H1 (cell line): Measurements from ENCODE around the gene BIRC5. TPM values are rescaled to one million over a fixed set of nuclear protein-coding genes. Genes with fewer than 3 reads are reported as not detected.

Experiments used
- CTCF ChIA-PET: fragments of 300-600 bp; sonication (Branson Sonifier 250); formaldehyde crosslinking; loops from one replicate; lab custom pipeline; 2021; ENCODE audit not compliant: partially characterized antibody; lab: Charles Lee
- POLR2A ChIA-PET: fragments of 300-600 bp; sonication (Branson Sonifier 250); formaldehyde crosslinking; loops from one replicate; lab custom pipeline; 2021; ENCODE audit warnings: inconsistent platforms; ENCODE audit not compliant: partially characterized antibody; lab: Charles Lee
- DNase-seq, 2 experiments: peaks; one replicate each; pipeline versions ENCODE4 v3.0.0 to v3.0.0-alpha.2; 2010 to 2022; ENCODE audit warnings: low spot score in 2 of 2, low read depth in 1 of 2, mixed read lengths in 1 of 2
- FAIRE-seq: peaks from 2 replicates; lab custom pipeline; 2011; peaks lifted over from hg19 to GRCh38; lab: Jason Lieb, UNC
- H2AFZ ChIP-seq: 2 replicates; pipeline ENCODE4 v1.8.1; 2012; ENCODE audit warnings: low read length, inconsistent platforms
- H2AK5ac ChIP-seq: 2 replicates; pipeline ENCODE4 v1.6.1; 2013; ENCODE audit warnings: low read depth, low read length
- H2BK120ac ChIP-seq: replicated peaks from 2 replicates; pipeline ENCODE3; 2013; ENCODE audit warnings: low read depth, low read length, inconsistent platforms
- H2BK12ac ChIP-seq: 2 replicates; pipeline ENCODE4 v1.6.1; 2013; ENCODE audit warnings: low read depth, low read length
- H2BK15ac ChIP-seq: 2 replicates; pipeline ENCODE4 v1.6.1; 2013; ENCODE audit warnings: low read length
- H2BK20ac ChIP-seq: 2 replicates; pipeline ENCODE4 v1.6.1; 2013; ENCODE audit warnings: low read length
- H2BK5ac ChIP-seq: 2 replicates; pipeline ENCODE4 v1.6.1; 2013; ENCODE audit warnings: low read depth, low read length
- H3K14ac ChIP-seq: 2 replicates; pipeline ENCODE4 v1.6.1; 2013; ENCODE audit warnings: inconsistent platforms; ENCODE audit not compliant: insufficient read length
- H3K18ac ChIP-seq: 2 replicates; pipeline ENCODE4 v1.6.1; 2013; ENCODE audit warnings: low read length; ENCODE audit errors: extremely low read depth
- H3K23ac ChIP-seq: 2 replicates; pipeline ENCODE4 v1.6.1; 2013; ENCODE audit warnings: inconsistent platforms; ENCODE audit not compliant: insufficient read length
- H3K23me2 ChIP-seq: 2 replicates; pipeline ENCODE4 v1.6.1; 2013; ENCODE audit warnings: low read depth, low read length
- H3K27ac ChIP-seq: 2 replicates; pipeline ENCODE4 v1.6.1; 2011; ENCODE audit warnings: low read depth, low read length, inconsistent platforms
- H3K27me3 ChIP-seq, 4 experiments: replicated peaks in 1 of 4; 1 replicate in 1 of 4; 2 replicates in 3 of 4; pipeline versions ENCODE4 v1.6.1 to v1.8.1; 2011 to 2013; ENCODE audit warnings: low read length in 3 of 4, mild to moderate bottlenecking in 3 of 4, inconsistent platforms in 2 of 4, mixed read lengths in 2 of 4, moderate library complexity in 1 of 4; ENCODE audit not compliant: control insufficient read depth in 3 of 4, insufficient read depth in 3 of 4; ENCODE audit errors: extremely low read depth in 1 of 4
- H3K36me3 ChIP-seq, 4 experiments: 2 replicates each; pipeline versions ENCODE4 v1.6.1 to v1.8.1; 2011 to 2013; ENCODE audit warnings: mild to moderate bottlenecking in 4 of 4, low read length in 3 of 4, moderate library complexity in 2 of 4, control low read depth in 1 of 4, inconsistent platforms in 1 of 4; ENCODE audit not compliant: insufficient read depth in 4 of 4, control insufficient read depth in 2 of 4
- H3K4ac ChIP-seq: replicated peaks from 2 replicates; pipeline ENCODE3; 2013; ENCODE audit warnings: low read length, low read depth, mixed read lengths, inconsistent platforms; ENCODE audit not compliant: insufficient read length
- H3K4me1 ChIP-seq, 4 experiments: replicated peaks in 1 of 4; 1 replicate in 1 of 4; 2 replicates in 3 of 4; pipeline versions ENCODE4 v1.6.1 to v1.8.1; 2011 to 2013; ENCODE audit warnings: low read length in 3 of 4, inconsistent platforms in 2 of 4, mixed read lengths in 1 of 4; ENCODE audit not compliant: insufficient read depth in 4 of 4, control insufficient read depth in 3 of 4
- H3K4me2 ChIP-seq, 2 experiments: 2 replicates each; pipeline versions ENCODE4 v1.6.1 to v1.8.1; 2011 to 2013; ENCODE audit warnings: low read depth in 2 of 2, low read length in 2 of 2, control low read depth in 1 of 2, inconsistent platforms in 1 of 2, mild to moderate bottlenecking in 1 of 2; ENCODE audit not compliant: insufficient read depth in 1 of 2
- H3K4me3 ChIP-seq, 4 experiments: fragments of 200-600, 300-600 bp in 1 of 4; sonication (generic), shearing (Covaris generic), sonication (Bioruptor Twin) in 1 of 4; 2 replicates each; pipeline versions ENCODE4 v1.5.1 to v1.8.1; 2011 to 2016; ENCODE audit warnings: low read length in 4 of 4, low read depth in 3 of 4, control low read depth in 2 of 4, inconsistent platforms in 2 of 4, mild to moderate bottlenecking in 2 of 4, mixed read lengths in 1 of 4, moderate library complexity in 1 of 4; ENCODE audit not compliant: insufficient read depth in 2 of 4; ENCODE audit errors: extremely low read depth in 1 of 4
- H3K56ac ChIP-seq: replicated peaks from 2 replicates; pipeline ENCODE3; 2013; ENCODE audit warnings: low read depth, mild to moderate bottlenecking, mixed read lengths, low read length, inconsistent platforms; ENCODE audit not compliant: insufficient read length
- H3K79me1 ChIP-seq: 2 replicates; pipeline ENCODE4 v1.6.1; 2013; ENCODE audit warnings: low read depth, low read length, control low read depth
- H3K79me2 ChIP-seq, 2 experiments: 2 replicates each; pipeline versions ENCODE4 v1.6.1 to v1.8.1; 2012 to 2013; ENCODE audit warnings: low read length in 2 of 2, mild to moderate bottlenecking in 2 of 2, inconsistent platforms in 1 of 2; ENCODE audit not compliant: insufficient read depth in 2 of 2, control insufficient read depth in 1 of 2
- H3K9ac ChIP-seq, 4 experiments: replicated peaks in 1 of 4; 1 replicate in 1 of 4; 2 replicates in 3 of 4; pipeline versions ENCODE4 v1.6.1 to v1.8.1; 2011 to 2013; ENCODE audit warnings: low read depth in 3 of 4, low read length in 3 of 4, control low read depth in 2 of 4, mild to moderate bottlenecking in 2 of 4, moderate library complexity in 2 of 4, inconsistent platforms in 1 of 4; ENCODE audit errors: extremely low read depth in 1 of 4
- H3K9me3 ChIP-seq, 2 experiments: 2 replicates each; pipeline versions ENCODE4 v1.6.1 to v1.8.1; 2012 to 2013; ENCODE audit warnings: mild to moderate bottlenecking in 2 of 2, moderate library complexity in 2 of 2, control low read depth in 1 of 2, inconsistent platforms in 1 of 2, low read depth in 1 of 2, low read length in 1 of 2, mixed read lengths in 1 of 2; ENCODE audit not compliant: insufficient read depth in 2 of 2
- H4K20me1 ChIP-seq, 2 experiments: replicated peaks in 1 of 2; 2 replicates each; pipeline versions ENCODE3 to v1.8.1; 2011 to 2013; ENCODE audit warnings: inconsistent platforms in 2 of 2, low read length in 2 of 2, mild to moderate bottlenecking in 1 of 2; ENCODE audit not compliant: insufficient read depth in 2 of 2, control insufficient read depth in 1 of 2
- H4K5ac ChIP-seq: 2 replicates; pipeline ENCODE4 v1.6.1; 2013; ENCODE audit warnings: low read length, low read depth, mixed read lengths, inconsistent platforms; ENCODE audit not compliant: insufficient read length
- H4K8ac ChIP-seq: 2 replicates; pipeline ENCODE4 v1.8.0; 2013; ENCODE audit warnings: mild to moderate bottlenecking, moderate library complexity, low read length, inconsistent platforms; ENCODE audit not compliant: insufficient read depth; ENCODE audit errors: extremely low read depth
- H4K91ac ChIP-seq: replicated peaks from 2 replicates; pipeline ENCODE3; 2013; ENCODE audit warnings: low read length, mixed read lengths, inconsistent platforms; ENCODE audit not compliant: insufficient read length
- CTBP2 ChIP-seq: IDR thresholded peaks from 2 replicates; pipeline ENCODE4 v1.7.0; 2011; ENCODE audit warnings: borderline replicate concordance, mild to moderate bottlenecking, moderate library complexity, mixed read lengths, low read length; ENCODE audit not compliant: insufficient read depth, insufficient read length
- CTCF ChIP-seq, 3 experiments: IDR thresholded peaks; 1 replicate in 2 of 3; 2 replicates in 1 of 3; pipeline versions ENCODE4 v1.5.1 to v1.6.1; 2011; ENCODE audit warnings: low read length in 3 of 3, mild to moderate bottlenecking in 3 of 3, inconsistent platforms in 2 of 3, low read depth in 1 of 3, moderate library complexity in 1 of 3; ENCODE audit not compliant: insufficient read depth in 1 of 3; ENCODE audit errors: control extremely low read depth in 1 of 3
- SP2 ChIP-seq: IDR thresholded peaks from 2 replicates; pipeline ENCODE4 v1.6.1; 2012; ENCODE audit warnings: mild to moderate bottlenecking, low read length, inconsistent platforms
- YY1 ChIP-seq: IDR thresholded peaks from 2 replicates; pipeline ENCODE4 v1.6.1; 2011; ENCODE audit warnings: low read depth, mild to moderate bottlenecking, low read length
- WGBS, 2 experiments: shearing (Covaris generic) in 1 of 2; methylation state at CpG; one replicate each; pipeline versions ENCODE4 v1.1.6 to v1.1.7; 2013 to 2015; ENCODE audit warnings: low lambda C conversion rate in 2 of 2, mixed read lengths in 2 of 2, inconsistent platforms in 1 of 2, low coverage in 1 of 2, missing lambda C conversion rate in 1 of 2; ENCODE audit not compliant: insufficient replicate concordance in 2 of 2, insufficient coverage in 1 of 2, insufficient read length in 1 of 2; ENCODE audit errors: extremely low coverage in 1 of 2, missing lambda C conversion rate in 1 of 2; 5-methylcytosine and 5-hydroxymethylcytosine counted together
- polyA plus RNA-seq, 7 experiments: library from polyadenylated mRNA; depleted of rRNA in 3 of 7; stranded (reverse) in 5 of 7; unstranded in 2 of 7; fragments of >200 nt in 5 of 7; fragments of 200-250 nt in 2 of 7; gene quantifications; 1 replicate in 5 of 7; 2 replicates in 1 of 7; 4 replicates in 1 of 7; pipeline versions ENCODE4 v1.2.1 to v1.2.3, GENCODE V29; 2011 to 2013; ENCODE audit warnings: missing spikeins in 2 of 7, mixed read lengths in 2 of 7
- total RNA-seq: library from RNA; stranded (reverse); fragmentation: NEBNext Ultra II Directional; extraction: Animal tissue kit (Norgen Biotek cat#: 25700); gene quantifications from 2 replicates; pipeline ENCODE4 v1.2.1, GENCODE V29; 2021

BIRC5 gene
- total and polyA plus RNA-seq, 2 of the 8 experiments (the other 6 are each of a cell fraction or from before 2014, with no cell fraction given), result 42.2 to 108 TPM

GRCh38 chr17:78230252-78230962 is 16.4 kb downstream of the BIRC5 start:
- H2AK5ac ChIP-seq, result no peak overlapping the region
- no peak overlapping the region for H4K5ac ChIP-seq
- H3K23ac ChIP-seq, result no peak overlapping the region
- H3K4me2 ChIP-seq, result no peak overlapping the region; a peak in 1 of 4 replicates
- POLR2A ChIA-PET, result interaction anchor here (1.0 to 2.4 kb wide), 2 partner anchors 11 to 44 kb away, joined by 3 to 6 read pairs; partner anchors contain the start of genes AFMID and TK1
- H2BK20ac ChIP-seq, result no peak overlapping the region
- no peak overlapping the region for H2AFZ ChIP-seq
- H3K79me2 ChIP-seq, result no peaks in the 10 kb centered on the region
- no peak overlapping the region for H3K9ac ChIP-seq
- DNase-seq, result no peak
- H3K27me3 ChIP-seq, result peaks cover 0 to 27% (median 22%) of the 10 kb centered on the region in 4 experiments; a peak in 6 of 7 replicates
- H3K4me1 ChIP-seq, result peaks cover 0 to 8% (median 5%) of the 10 kb centered on the region in 4 experiments; a peak in 5 of 7 replicates
- H3K56ac ChIP-seq, result no peak overlapping the region
- no peak overlapping the region for H3K4me3 ChIP-seq
- H4K8ac ChIP-seq, result no peak overlapping the region
- no peak for FAIRE-seq
- H3K36me3 ChIP-seq, result no peaks in the 10 kb centered on the region
- no peak overlapping the region for H3K27ac ChIP-seq
- no peak overlapping the region for H2BK12ac ChIP-seq
- TF ChIP-seq YY1, result no peak
- no peak for TF ChIP-seq CTCF (IDR thresholded peaks at IDR 0.05; ENCODE audit: control extremely low read depth in 1 of 3, insufficient read depth in 1 of 3, low read depth in 1 of 3, low read length in 3 of 3)
- no peak for TF ChIP-seq CTBP2
- no peak for TF ChIP-seq SP2
- no peak overlapping the region for H3K14ac ChIP-seq
- peaks cover 0 to 2% of the 10 kb centered on the region in 2 experiments for H4K20me1 ChIP-seq
- H2BK15ac ChIP-seq, result no peak overlapping the region
- no peak overlapping the region for H3K18ac ChIP-seq
- no peaks in the 10 kb centered on the region for H3K9me3 ChIP-seq
- H3K79me1 ChIP-seq, result no peaks in the 10 kb centered on the region
- CTCF ChIA-PET, result interaction anchor here (1.6 kb wide), 1 partner anchor 21 kb away, joined by 7 read pairs; no protein-coding TSS in a partner anchor
- H3K23me2 ChIP-seq, result peaks cover 5% of the 10 kb centered on the region; the same call in 1 of the 2 replicates
- no peak overlapping the region for H3K4ac ChIP-seq
- 91% methylated on average over 13 of the region's 13 CpGs; no CpG with 5 or more reads in 1 of the 2 experiments for WGBS, 2 experiments
- H4K91ac ChIP-seq, result no peak overlapping the region
- no peak overlapping the region for H2BK5ac ChIP-seq
- H2BK120ac ChIP-seq, result no peak overlapping the region
